Activated naive CD4-positive, alpha-beta T cell treated with anti-CD3 and anti-CD28 coated beads for 36 hours (primary cell): Measurements from ENCODE around the gene CLTCL1. TPM values are rescaled to one million over a fixed set of nuclear protein-coding genes. Genes with fewer than 3 reads are reported as not detected.

Source experiments
- CTCF ChIA-PET: fragments of 350-600 bp; sonication (Branson Sonifier 250); formaldehyde crosslinking; loops from one replicate; lab custom pipeline; 2021; ENCODE audit warnings: antibody characterized with exemption; lab: Charles Lee
- DNase-seq: peaks from one replicate; pipeline ENCODE4 v3.0.0-alpha.2; 2020
- H3K27ac Mint-ChIP-seq: one replicate; pipeline ENCODE4 v1.8.0; 2021; ENCODE audit warnings: mild to moderate bottlenecking, mixed read lengths
- H3K27me3 Mint-ChIP-seq: one replicate; pipeline ENCODE4 v1.8.0; 2021; ENCODE audit warnings: low read depth, mixed read lengths
- H3K36me3 Mint-ChIP-seq: one replicate; pipeline ENCODE4 v1.8.0; 2021; ENCODE audit warnings: low read depth, mixed read lengths
- H3K4me1 Mint-ChIP-seq: one replicate; pipeline ENCODE4 v1.8.0; 2021; ENCODE audit warnings: low read depth, mixed read lengths
- H3K4me3 Mint-ChIP-seq: one replicate; pipeline ENCODE4 v1.8.0; 2021; ENCODE audit warnings: mild to moderate bottlenecking, moderate library complexity, mixed read lengths
- H3K9me3 Mint-ChIP-seq: one replicate; pipeline ENCODE4 v1.8.0; 2021; ENCODE audit warnings: mixed read lengths
- intact Hi-C: fragments of 100-400 bp; cut with micrococcal nuclease; formaldehyde crosslinking; loops from one replicate; pipeline ENCODE4 v1.15.1; 2023
- total RNA-seq, 2 experiments: library from RNA; stranded (reverse); gene quantifications; one replicate each; pipeline ENCODE4 v1.2.3, GENCODE V29; 2021

Gene CLTCL1
- total RNA-seq, 2 experiments from 2014 or later, result 0.57 to 1.0 TPM

DNA sequence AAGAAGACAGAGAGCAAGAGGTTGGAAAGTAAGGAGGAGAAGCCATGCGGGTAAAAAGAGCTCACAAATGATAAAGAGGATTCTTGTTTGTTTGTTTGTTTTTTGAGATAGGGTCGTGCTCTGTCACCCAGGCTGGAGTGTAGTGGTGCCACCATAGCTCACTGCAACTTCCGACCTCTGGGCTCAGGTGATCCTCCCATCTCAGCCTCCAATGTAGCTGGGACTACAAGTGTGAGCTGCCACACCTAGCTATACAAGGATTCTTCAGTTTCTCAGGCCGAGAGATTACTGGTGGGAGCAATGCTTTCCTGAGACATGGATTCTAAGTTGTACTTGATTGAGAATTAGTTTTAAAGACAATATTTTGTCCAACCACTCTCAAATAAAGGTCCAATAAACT lies 55.6 kb downstream of the CLTCL1 start:
- Mint-ChIP-seq H3K4me3 (no peak overlapping the region), H3K36me3 (no peaks in the 10 kb centered on the region), H3K27ac (no peak overlapping the region), H3K27me3 (no peaks in the 10 kb centered on the region), H3K4me1 (no peaks in the 10 kb centered on the region), H3K9me3 (no peaks in the 10 kb centered on the region)
- CTCF ChIA-PET, result interaction anchor here (0.7 kb wide), 1 partner anchor 10 kb away, joined by 3 read pairs; no protein-coding TSS in a partner anchor
- intact Hi-C loops, result no loop called here
- no peak for DNase-seq

DNA sequence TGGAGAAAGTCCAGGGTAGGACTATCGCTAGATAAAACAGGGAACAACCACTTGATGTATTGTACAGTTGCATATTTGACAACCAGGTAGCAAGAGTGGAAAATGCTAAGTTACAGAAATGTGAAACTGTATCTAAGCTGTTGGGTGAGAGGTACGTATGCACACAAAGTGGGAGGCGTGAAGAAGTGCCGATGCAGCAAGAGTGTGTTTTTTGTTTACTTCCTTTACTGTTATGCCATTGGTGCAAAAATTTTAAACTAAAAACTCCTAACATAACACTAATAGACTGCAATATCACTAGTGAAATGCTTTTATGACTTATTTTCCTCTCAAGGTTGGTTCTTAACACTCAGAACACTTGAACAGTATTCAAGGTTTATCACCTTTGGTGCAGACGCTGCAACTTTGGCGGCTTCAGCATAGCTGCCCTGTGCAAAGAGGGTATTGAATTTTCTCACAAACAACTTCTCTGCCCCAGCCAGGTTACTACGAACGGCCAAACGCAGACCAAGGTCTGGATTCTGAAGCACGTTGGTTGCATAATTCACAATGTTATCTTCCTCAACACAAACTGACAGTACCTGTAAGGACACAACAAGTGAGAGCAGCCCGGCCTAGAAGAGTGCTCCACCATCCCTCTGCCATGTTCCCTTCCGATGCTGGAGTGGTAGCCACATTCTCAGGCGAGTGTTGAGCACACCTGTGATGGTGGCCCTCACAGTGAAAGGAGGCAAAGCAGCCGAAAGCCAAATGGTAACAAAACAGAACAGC lies 57.2 kb downstream of the CLTCL1 start:
- intact Hi-C loops, result no loop called here
- Mint-ChIP-seq H3K4me1 (no peaks in the 10 kb centered on the region), H3K9me3 (no peaks in the 10 kb centered on the region), H3K27me3 (peaks cover 2% of the 10 kb centered on the region), H3K36me3 (no peaks in the 10 kb centered on the region), H3K4me3 (no peak overlapping the region), H3K27ac (no peak overlapping the region)
- CTCF ChIA-PET, result no interaction called here
- no peak for DNase-seq

DNA sequence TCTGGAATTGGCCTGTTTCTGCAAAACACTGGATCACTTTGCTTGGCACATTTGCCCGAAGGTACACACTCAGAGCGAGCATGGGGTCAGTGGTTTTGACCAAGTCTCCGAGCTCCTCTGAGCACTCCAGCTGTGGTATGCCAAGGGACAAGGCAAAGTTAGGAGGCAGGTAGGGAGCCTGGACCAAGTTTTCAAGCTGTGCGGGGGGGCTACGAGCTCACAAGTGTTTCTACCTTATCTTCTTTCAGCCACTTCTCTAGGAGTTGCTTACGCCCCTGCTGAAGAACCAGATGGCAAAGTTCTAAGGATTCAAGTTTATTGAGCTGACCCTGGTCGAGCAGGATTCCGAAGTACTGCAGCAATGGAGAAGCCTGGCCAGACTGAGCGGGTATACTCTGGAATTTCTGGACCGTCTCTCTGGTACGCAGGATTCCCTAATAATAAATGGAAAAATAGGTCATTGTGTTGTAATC lies 58.3 kb downstream of the CLTCL1 start:
- Mint-ChIP-seq H3K36me3 (no peaks in the 10 kb centered on the region), H3K27me3 (peaks cover 2% of the 10 kb centered on the region)

DNA sequence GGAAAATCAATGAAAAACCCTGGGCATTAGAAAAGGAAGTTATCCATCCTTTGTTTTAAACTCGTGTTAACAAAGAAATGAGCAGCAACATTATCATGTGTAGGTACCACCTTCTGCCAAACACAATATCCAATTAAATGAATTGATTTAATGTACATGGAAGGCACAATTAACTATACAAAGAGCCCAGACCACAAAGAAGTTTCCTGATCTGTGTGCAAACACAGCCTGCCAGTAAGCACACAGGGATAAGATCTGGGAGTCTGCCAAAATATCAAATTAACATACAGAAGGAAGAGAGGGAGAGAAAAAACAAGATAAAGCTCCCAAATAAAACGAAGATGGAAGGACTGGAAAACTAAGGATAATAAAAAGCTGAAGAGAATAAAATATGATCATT lies 58.9 kb downstream of the CLTCL1 start:
- H3K4me1 Mint-ChIP-seq, result no peaks in the 10 kb centered on the region
- peaks cover 2% of the 10 kb centered on the region for H3K27me3 Mint-ChIP-seq
- H3K27ac Mint-ChIP-seq, result no peak overlapping the region
- CTCF ChIA-PET, result no interaction called here
- H3K9me3 Mint-ChIP-seq, result no peaks in the 10 kb centered on the region
- H3K4me3 Mint-ChIP-seq, result no peak overlapping the region
- intact Hi-C loops, result no loop called here
- no peak for DNase-seq
- no peaks in the 10 kb centered on the region for H3K36me3 Mint-ChIP-seq

More for the DNA sequence above, 58.3 kb downstream of the CLTCL1 start:
- CTCF ChIA-PET, result no interaction called here
- Mint-ChIP-seq H3K27ac (no peak overlapping the region), H3K4me3 (no peak overlapping the region), H3K9me3 (no peaks in the 10 kb centered on the region), H3K4me1 (no peaks in the 10 kb centered on the region)
- DNase-seq, result no peak
- intact Hi-C loops, result no loop called here

DNA sequence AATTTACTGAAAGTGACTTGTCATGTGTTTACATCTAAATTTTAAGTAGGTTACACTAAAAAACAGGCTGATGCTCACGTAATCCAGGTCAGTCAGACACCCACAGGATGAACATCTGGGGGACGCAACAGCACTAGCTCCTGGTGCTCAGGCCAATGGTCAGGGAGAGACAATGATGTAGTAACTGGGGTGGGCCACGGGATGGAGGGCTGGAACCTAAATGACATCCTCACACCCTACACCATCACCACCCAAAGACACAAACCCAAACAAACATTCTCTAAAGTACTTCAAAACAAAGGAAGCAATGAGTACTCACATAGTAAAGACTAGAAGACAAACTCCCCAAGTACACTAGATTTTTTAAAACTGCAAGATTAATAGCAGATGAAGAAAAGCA lies 59.5 kb downstream of the CLTCL1 start:
- no peak for DNase-seq
- CTCF ChIA-PET, result no interaction called here
- Mint-ChIP-seq H3K4me3 (no peak overlapping the region), H3K4me1 (no peaks in the 10 kb centered on the region), H3K36me3 (no peaks in the 10 kb centered on the region), H3K27me3 (peaks cover 2% of the 10 kb centered on the region), H3K9me3 (no peaks in the 10 kb centered on the region), H3K27ac (no peak overlapping the region)
- intact Hi-C loops, result no loop called here

DNA sequence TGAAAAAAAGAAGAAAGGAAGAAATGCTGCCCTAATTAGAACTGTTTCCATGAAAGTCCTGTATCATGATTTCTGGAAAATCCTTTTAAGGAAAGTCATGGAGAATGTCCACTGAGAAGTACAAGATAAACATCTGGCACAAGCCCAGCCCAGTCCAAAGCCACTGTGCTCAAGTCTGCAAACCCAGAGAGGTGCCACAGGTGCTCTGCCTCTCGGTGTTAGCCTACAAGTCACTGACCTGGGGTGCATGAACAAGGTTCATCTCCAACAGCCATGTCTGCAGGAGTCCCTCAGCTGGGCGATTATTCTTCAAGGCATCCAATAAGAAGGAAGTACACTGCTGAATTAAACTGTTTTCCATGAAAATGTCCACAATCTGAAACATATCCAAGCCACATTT lies 61.9 kb downstream of the CLTCL1 start:
- no peak overlapping the region for H3K4me3 Mint-ChIP-seq
- CTCF ChIA-PET, result interaction anchor here (0.6 kb wide), 1 partner anchor 74 kb away, joined by 4 read pairs; no protein-coding TSS in a partner anchor
- DNase-seq, result no peak
- no peaks in the 10 kb centered on the region for H3K36me3 Mint-ChIP-seq
- intact Hi-C loops, result no loop called here
- no peak overlapping the region for H3K27ac Mint-ChIP-seq
- peaks cover 2% of the 10 kb centered on the region for H3K27me3 Mint-ChIP-seq
- H3K9me3 Mint-ChIP-seq, result no peaks in the 10 kb centered on the region
- H3K4me1 Mint-ChIP-seq, result no peaks in the 10 kb centered on the region

DNA sequence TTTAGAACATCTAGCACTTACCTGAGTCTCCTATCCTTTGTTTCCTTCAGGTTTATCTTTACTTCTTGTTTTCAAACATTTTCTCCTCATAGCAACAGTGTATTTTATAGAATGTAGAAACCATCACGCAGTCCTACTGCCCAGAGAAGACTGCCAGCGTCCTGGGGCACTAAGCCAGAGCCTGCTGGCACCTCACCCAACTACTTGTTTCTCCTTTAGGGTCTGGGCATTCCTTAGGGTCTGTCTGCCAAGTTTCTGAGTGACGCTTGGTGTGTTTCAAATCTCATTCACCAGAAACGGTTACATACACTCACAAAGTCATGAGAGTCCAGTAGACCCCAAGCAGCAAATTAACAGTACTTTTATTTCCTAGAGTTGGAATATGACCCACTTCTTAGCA lies 63.3 kb downstream of the CLTCL1 start:
- intact Hi-C loops, result no loop called here
- H3K27ac Mint-ChIP-seq, result no peak overlapping the region
- no peaks in the 10 kb centered on the region for H3K9me3 Mint-ChIP-seq
- H3K4me3 Mint-ChIP-seq, result no peak overlapping the region
- H3K36me3 Mint-ChIP-seq, result no peaks in the 10 kb centered on the region
- CTCF ChIA-PET, result no interaction called here
- H3K4me1 Mint-ChIP-seq, result no peaks in the 10 kb centered on the region
- H3K27me3 Mint-ChIP-seq, result peaks cover 2% of the 10 kb centered on the region
- no peak for DNase-seq

DNA sequence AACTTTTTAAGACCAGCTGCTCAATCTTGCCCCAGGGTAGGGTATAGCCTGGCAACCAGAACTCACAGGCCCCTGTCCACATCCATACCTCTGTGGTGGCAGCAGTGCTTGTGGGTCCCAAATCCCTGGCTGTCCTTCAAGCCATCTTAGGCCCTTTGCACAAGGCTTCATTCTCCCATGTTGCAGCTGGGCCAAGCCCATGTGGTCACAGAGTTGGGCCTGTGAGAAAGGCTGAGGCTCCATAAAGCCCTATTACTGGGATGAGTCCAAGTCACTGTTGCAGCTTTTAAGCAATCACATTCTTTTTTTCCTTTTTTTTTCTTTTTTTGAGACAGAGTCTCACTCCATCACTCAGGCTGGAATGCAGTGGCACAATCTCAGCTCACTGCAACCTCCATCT lies 65.1 kb downstream of the CLTCL1 start:
- Mint-ChIP-seq H3K27ac (no peak overlapping the region), H3K4me1 (no peaks in the 10 kb centered on the region), H3K9me3 (no peaks in the 10 kb centered on the region), H3K27me3 (peaks cover 2% of the 10 kb centered on the region), H3K36me3 (no peaks in the 10 kb centered on the region), H3K4me3 (no peak overlapping the region)
- CTCF ChIA-PET, result no interaction called here
- intact Hi-C loops, result no loop called here
- DNase-seq, result no peak

DNA sequence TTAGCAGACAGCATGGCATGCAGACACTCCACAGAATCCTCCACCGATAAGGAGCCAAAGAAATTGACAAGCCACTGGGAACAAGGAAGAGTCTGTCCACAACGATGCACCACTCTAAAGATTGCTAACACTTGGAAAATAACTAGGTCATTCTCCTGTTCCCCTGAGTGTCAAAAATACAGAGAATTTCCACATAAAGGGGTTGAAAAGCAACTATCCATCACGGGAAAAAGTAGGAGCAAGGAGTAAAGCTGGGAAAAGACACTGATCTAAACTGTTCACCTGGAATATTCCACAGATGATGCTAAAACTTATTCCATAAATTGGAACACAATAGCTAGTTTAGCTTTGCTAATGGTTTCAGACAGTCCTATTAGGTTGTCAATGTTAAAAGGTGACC lies 66.0 kb downstream of the CLTCL1 start:
- H3K27me3 Mint-ChIP-seq, result peaks cover 2% of the 10 kb centered on the region
- intact Hi-C loops, result no loop called here
- no peaks in the 10 kb centered on the region for H3K4me1 Mint-ChIP-seq
- no peak overlapping the region for H3K27ac Mint-ChIP-seq
- DNase-seq, result no peak
- H3K9me3 Mint-ChIP-seq, result no peaks in the 10 kb centered on the region
- CTCF ChIA-PET, result interaction anchor here (0.7 kb wide), 1 partner anchor 10 kb away, joined by 3 read pairs; no protein-coding TSS in a partner anchor
- H3K4me3 Mint-ChIP-seq, result no peak overlapping the region
- H3K36me3 Mint-ChIP-seq, result no peaks in the 10 kb centered on the region

DNA sequence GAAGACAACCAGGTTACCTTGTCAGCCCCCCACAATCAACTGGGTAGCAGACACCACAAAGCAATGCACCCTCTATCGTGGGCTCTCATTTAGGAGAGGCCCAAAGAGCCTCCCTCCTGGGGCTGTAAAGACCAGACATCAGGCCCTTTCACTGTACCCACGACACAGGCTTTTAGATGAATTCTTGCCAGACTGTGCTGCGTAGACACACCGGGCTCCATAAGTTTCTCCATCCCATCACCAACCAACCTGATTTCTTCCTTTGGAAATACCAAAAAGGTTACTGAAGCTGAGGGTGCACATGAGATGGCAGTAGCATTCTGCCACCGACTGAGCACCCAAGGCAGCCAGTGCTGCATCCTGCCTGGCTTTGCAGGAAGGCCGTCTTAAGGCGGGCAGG lies 66.5 kb downstream of the CLTCL1 start:
- Mint-ChIP-seq H3K9me3 (no peaks in the 10 kb centered on the region), H3K4me3 (no peak overlapping the region), H3K4me1 (no peaks in the 10 kb centered on the region), H3K27me3 (no peaks in the 10 kb centered on the region), H3K36me3 (no peaks in the 10 kb centered on the region), H3K27ac (no peak overlapping the region)
- CTCF ChIA-PET, result interaction anchor here (0.7 kb wide), 1 partner anchor 11 kb away, joined by 3 read pairs; no protein-coding TSS in a partner anchor
- intact Hi-C loops, result no loop called here
- no peak for DNase-seq

DNA sequence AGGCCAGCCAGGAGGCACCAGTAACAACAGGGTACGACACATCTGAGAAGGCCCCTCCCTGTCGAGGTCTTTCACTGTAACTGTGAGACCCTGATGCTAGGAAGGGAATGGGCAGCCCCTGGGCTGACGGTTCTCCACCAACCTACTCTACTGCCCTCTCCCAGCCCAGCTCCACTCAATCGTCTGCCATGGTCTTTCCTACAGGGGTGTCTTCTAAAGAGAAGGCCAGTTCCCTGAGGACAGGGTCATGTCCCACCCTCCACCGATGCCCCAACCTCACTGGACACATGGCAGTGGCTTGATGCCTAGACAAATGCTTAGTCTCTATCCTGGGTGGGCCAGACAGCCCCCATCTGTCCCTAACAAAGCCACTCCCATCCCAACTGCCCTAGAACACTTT lies 67.0 kb downstream of the CLTCL1 start:
- H3K9me3 Mint-ChIP-seq, result no peaks in the 10 kb centered on the region
- no peak overlapping the region for H3K4me3 Mint-ChIP-seq
- no peak for DNase-seq
- H3K27me3 Mint-ChIP-seq, result no peaks in the 10 kb centered on the region
- CTCF ChIA-PET, result no interaction called here
- intact Hi-C loops, result no loop called here
- no peak overlapping the region for H3K27ac Mint-ChIP-seq
- no peaks in the 10 kb centered on the region for H3K4me1 Mint-ChIP-seq
- H3K36me3 Mint-ChIP-seq, result no peaks in the 10 kb centered on the region

DNA sequence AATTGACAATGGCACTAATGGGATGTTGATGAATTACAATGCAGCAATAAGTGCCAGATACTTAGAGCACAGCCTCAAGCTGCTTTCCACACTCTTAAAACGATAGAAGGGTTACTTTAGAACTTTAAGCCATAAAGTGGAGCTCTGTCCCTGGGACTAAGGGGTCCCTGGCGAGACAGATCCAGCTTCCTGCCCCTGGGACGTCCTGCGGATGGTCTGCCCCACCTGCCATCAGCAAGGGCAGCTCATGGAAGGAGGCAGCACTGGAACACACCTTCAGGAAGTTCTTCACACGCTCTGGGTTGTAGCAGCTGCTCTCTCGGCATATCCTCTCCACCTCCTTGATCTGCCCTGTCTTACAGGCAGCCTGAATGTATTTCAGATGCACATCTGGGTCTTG lies 67.9 kb downstream of the CLTCL1 start:
- Mint-ChIP-seq H3K27me3 (no peaks in the 10 kb centered on the region), H3K4me1 (no peaks in the 10 kb centered on the region), H3K4me3 (no peak overlapping the region), H3K27ac (no peak overlapping the region), H3K9me3 (no peaks in the 10 kb centered on the region), H3K36me3 (no peaks in the 10 kb centered on the region)
- CTCF ChIA-PET, result no interaction called here
- DNase-seq, result no peak
- intact Hi-C loops, result no loop called here

DNA sequence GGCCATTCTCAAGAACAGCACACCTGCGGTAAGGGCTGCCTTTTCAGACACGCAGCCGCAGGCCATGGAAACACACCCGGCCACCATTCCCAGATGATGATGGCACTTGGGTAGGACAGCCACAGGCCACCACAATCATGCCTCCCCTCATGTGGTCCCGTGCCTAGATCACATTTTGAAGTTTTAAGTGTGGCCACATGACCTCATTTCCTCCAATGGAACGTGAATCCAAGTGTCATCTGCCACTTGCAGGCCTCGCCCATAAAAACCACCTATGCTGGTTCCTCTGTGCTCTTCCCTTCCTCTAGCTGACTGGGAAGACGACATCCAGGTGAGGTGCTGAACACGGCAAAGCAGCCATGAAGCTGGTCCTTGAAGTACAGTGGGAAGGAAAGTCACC lies 68.4 kb downstream of the CLTCL1 start:
- intact Hi-C loops, result no loop called here
- H3K4me3 Mint-ChIP-seq, result no peak overlapping the region
- H3K27ac Mint-ChIP-seq, result no peak overlapping the region
- H3K9me3 Mint-ChIP-seq, result no peaks in the 10 kb centered on the region
- no peaks in the 10 kb centered on the region for H3K27me3 Mint-ChIP-seq
- peaks cover under 1% of the 10 kb centered on the region for H3K4me1 Mint-ChIP-seq
- DNase-seq, result no peak
- CTCF ChIA-PET, result no interaction called here
- no peaks in the 10 kb centered on the region for H3K36me3 Mint-ChIP-seq
